H1 (cell line): ENCODE measurements around the gene PREX1.

Experiments used
- CTCF ChIP-seq, 3 experiments: IDR thresholded peaks; 1 replicate in 2 of 3; 2 replicates in 1 of 3; pipeline versions ENCODE4 v1.5.1 to v1.6.1; 2011; ENCODE audit warnings: low read length in 3 of 3, mild to moderate bottlenecking in 3 of 3, inconsistent platforms in 2 of 3, low read depth in 1 of 3, moderate library complexity in 1 of 3; ENCODE audit not compliant: insufficient read depth in 1 of 3; ENCODE audit errors: control extremely low read depth in 1 of 3
- EGR1 ChIP-seq: IDR thresholded peaks from 2 replicates; pipeline ENCODE4 v1.6.1; 2011; ENCODE audit warnings: low read depth, low read length, borderline replicate concordance
- EP300 ChIP-seq, 2 experiments: IDR thresholded peaks; 1 replicate in 1 of 2; 2 replicates in 1 of 2; pipeline ENCODE4 v1.6.1; 2011 to 2012; ENCODE audit warnings: low read depth in 2 of 2, low read length in 2 of 2, mild to moderate bottlenecking in 2 of 2, borderline replicate concordance in 1 of 2, inconsistent platforms in 1 of 2, moderate library complexity in 1 of 2
- GTF2F1 ChIP-seq: IDR thresholded peaks from 2 replicates; pipeline ENCODE4 v1.6.1; 2012; ENCODE audit warnings: low read depth, low read length, improper control_type of control experiment, borderline replicate concordance
- MAFK ChIP-seq: IDR thresholded peaks from 2 replicates; pipeline ENCODE4 v1.6.1; 2012; ENCODE audit warnings: low read depth, mild to moderate bottlenecking, improper control_type of control experiment, low read length
- MAX ChIP-seq: IDR thresholded peaks from 2 replicates; pipeline ENCODE4 v1.6.1; 2012; ENCODE audit warnings: inconsistent platforms
- POLR2A ChIP-seq, 2 experiments: IDR thresholded peaks; 1 replicate in 1 of 2; 2 replicates in 1 of 2; pipeline ENCODE4 v1.6.1; 2011; ENCODE audit warnings: low read depth in 2 of 2, low read length in 2 of 2, mild to moderate bottlenecking in 2 of 2; ENCODE audit errors: control extremely low read depth in 1 of 2
- RAD21 ChIP-seq, 2 experiments: IDR thresholded peaks in 1 of 2; conservative IDR thresholded peaks in 1 of 2; 2 replicates each; pipeline ENCODE4 v1.6.1; 2011; ENCODE audit warnings: low read depth in 2 of 2, low read length in 2 of 2, improper control_type of control experiment in 1 of 2, inconsistent platforms in 1 of 2, mild to moderate bottlenecking in 1 of 2, moderate library complexity in 1 of 2
- SIN3A ChIP-seq, 2 experiments: IDR thresholded peaks in 1 of 2; conservative IDR thresholded peaks in 1 of 2; 2 replicates each; pipeline ENCODE4 v1.6.1; 2011 to 2012; ENCODE audit warnings: low read length in 2 of 2, improper control_type of control experiment in 1 of 2, low read depth in 1 of 2, mild to moderate bottlenecking in 1 of 2
- YY1 ChIP-seq: IDR thresholded peaks from 2 replicates; pipeline ENCODE4 v1.6.1; 2011; ENCODE audit warnings: low read depth, mild to moderate bottlenecking, low read length

GRCh38 chr20:48634641-48635040 is 193.2 kb downstream of the PREX1 start:
- TF ChIP-seq POLR2A (IDR thresholded peaks at IDR 0.05; ENCODE audit: control extremely low read depth in 1 of 2, low read depth in 2 of 2, low read length in 2 of 2) (no peak), CTCF (IDR thresholded peaks at IDR 0.05; ENCODE audit: control extremely low read depth in 1 of 3, insufficient read depth in 1 of 3, low read depth in 1 of 3, low read length in 3 of 3) (no peak), MAFK (no peak), MAX (no peak), YY1 (no peak), EP300 (IDR thresholded peaks at IDR 0.05; ENCODE audit: borderline replicate concordance in 1 of 2, low read depth in 2 of 2, low read length in 2 of 2) (no peak), RAD21 (IDR thresholded peaks at IDR 0.05 in 1 of 2, conservative IDR thresholded peaks at IDR 0.05 in 1 of 2; ENCODE audit: low read depth in 2 of 2, low read length in 2 of 2) (no peak), SIN3A (conservative IDR thresholded peaks at IDR 0.05 in 1 of 2, IDR thresholded peaks at IDR 0.05 in 1 of 2; ENCODE audit: low read depth in 1 of 2, low read length in 2 of 2) (no peak), GTF2F1 (no peak), EGR1 (no peak)
